Posterior vena cava (tissue), 2 donors: ENCODE results near the gene VPS45. TPM values are rescaled to one million over a fixed set of nuclear protein-coding genes. Genes with fewer than 3 reads are reported as not detected.
"Not testable (repeated sequence)": the region's sequence is repeated elsewhere in the genome, so short reads cannot be mapped to it uniquely, and the experiment has no call there.

Experiments
- DNase-seq: peaks from one replicate; pipeline ENCODE4 v3.0.0-alpha.2; 2020; ENCODE audit warnings: low spot score
- intact Hi-C, 2 donors: fragments of 100-400 bp; cut with DNase I; formaldehyde crosslinking; loops; one replicate each; pipeline versions ENCODE4 v1.14.1 to v1.14.2; 2022 to 2023
- total RNA-seq, 2 donors: library from RNA; stranded (reverse); fragmentation: NEBNext Ultra II Directional; extraction: Animal tissue kit (Norgen Biotek cat#: 25700); gene quantifications; one replicate each; pipeline ENCODE4 v1.2.1, GENCODE V29; 2021
- donor health status: DM: yes; HTN: yes; CAD: no.
- donor health status: DM: yes; HTN: yes; CAD: no.

VPS45 gene
- total RNA-seq, 2 donors from 2014 or later, result 42.1 to 44.1 TPM

DNA sequence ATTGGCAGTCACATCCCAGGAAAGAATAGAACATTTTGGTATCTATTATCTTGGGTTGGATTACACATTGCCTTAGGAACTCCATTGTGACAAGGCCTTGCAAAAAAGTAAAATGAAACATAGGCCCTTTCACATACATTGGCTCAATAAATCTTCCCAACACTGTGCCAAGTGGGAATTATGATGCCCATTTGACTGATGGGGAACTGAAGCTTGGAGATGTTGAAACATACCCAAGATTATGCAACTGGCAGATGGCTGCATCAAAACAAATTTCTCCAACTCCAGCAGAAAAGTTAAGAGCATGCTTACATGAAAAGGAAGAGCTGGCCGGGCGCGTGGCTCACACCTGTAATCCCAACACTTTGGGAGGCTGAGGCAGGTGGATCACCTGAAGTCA, 109.0 kb downstream of the VPS45 start:
- no peak for DNase-seq
- intact Hi-C loops, result loop anchor here in 1 of 2 donors (5.0 kb wide), 1 partner anchor 94 kb away; no protein-coding TSS in a partner anchor

DNA sequence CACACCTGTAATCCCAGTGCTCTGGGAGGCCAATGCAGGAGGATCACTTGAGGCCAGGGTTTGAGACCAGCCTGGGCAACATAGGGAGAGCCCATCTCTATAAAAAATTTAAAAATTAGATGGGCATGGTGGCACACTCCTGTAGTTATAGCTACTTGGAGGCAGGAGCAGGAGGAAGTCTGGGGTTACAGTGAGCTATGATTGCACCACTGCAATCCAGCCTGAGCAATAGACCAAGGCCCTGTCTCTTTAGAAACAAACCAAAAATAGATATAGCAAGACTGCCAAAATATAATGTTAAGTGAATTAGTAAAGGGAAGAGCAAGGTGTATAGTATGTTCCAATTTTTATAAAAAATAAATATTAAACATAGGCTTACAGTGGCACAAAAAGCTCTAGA, 111.0 kb downstream of the VPS45 start:
- intact Hi-C loops, result loop anchor here in 1 of 2 donors (5.0 kb wide), 1 partner anchor 96 kb away; no protein-coding TSS in a partner anchor
- no peak for DNase-seq

DNA sequence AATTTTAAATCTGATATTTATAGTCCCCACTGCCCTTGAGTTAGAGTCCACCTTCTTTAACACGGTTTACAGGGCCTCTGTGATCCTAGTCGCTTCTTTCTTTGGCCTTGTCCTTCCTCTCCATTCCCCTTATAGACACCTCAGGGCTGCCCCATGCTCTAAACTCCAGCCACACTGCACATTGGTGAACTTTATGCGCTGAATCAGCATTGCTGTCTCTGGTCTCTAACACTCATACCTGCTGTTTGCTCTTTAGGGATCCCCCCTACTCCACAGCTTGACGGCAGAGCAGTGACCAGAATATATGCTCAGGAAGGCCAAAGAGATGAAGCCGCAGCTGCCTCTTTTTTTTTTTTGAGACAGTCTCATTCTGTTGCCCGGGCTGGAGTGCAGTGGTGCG, 112.3 kb downstream of the VPS45 start:
- no peak for DNase-seq
- intact Hi-C loops, result loop anchor here in 1 of 2 donors (5.0 kb wide), 1 partner anchor 98 kb away; no protein-coding TSS in a partner anchor

DNA sequence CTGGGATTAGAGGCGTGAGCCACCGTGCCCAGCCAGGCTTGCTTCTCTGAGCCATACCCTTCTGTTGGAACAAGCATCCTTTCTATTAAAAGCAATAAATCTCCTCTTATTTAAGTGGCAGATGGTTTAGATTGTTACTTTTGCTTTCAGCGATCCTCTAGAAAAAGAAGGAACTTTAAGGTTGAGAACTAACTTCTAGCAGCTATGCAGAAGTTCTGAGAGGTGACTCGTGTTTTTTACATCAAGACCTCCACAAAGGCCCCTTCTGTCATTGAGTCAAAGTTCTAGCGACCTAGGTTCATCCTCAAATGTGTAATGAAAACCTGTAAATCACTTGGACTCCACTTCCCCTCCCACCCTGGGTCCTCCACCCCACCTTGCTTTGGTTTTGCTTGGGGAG, 112.9 kb downstream of the VPS45 start:
- no peak for DNase-seq
- intact Hi-C loops, result no loop called here

DNA sequence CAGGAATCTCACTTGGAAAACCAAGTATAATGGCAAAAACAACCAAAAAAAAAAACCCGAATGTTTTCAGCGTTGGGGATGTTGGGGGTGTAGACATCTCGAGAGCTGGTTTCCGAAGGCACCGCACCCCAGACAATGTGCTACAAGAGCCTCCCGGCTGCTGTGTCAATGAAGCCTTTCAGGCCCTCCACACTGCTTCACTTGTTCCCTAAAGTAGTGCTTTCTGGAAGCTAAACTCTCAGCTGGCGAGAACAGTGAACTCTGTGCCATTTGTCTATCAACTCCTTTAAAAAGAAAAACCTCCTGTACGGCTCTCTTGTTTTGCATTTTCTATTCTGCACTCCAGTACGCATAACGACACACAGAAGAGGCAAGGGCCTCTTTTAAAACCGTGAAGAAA, 114.7 kb downstream of the VPS45 start:
- intact Hi-C loops, result no loop called here
- DNase-seq, result no peak

DNA sequence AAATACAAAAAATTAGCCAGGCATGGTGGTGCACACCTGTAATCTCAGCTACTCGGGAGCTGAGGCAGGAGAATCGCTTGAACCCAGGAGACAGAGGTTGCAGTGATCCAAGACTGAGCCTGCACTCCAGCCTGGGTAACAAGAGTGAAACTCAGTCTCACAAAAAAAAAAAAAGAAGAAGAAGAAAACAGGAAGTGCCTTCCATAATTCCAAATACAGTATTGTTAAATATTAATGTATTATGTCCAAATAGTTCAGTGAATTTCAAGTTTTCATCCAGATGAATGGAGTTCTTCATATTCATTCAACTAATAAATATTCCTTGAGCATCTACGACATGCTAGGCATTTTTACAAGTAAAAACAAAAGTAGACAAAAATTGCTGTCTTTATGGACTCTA, 115.5 kb downstream of the VPS45 start:
- intact Hi-C loops, result no loop called here
- DNase-seq, result no peak

DNA sequence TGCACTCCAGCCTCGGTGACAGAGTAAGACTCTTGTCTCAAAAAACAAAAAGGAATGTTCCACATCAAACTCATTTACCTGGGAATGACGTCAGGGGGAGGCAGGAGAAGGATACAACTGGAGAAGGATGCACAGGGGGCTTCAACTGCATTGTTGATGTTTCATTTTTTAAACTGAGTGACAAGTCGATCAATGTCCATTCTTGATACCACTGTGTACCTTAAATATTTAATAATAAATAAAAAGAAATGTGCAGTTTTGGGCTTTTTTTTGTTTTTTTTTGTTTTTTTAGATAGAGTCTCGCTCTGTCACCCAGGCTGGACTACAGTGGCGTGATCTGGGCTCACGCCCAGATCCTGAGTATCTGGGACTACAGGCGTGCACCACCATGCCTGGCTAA, 117.9 kb downstream of the VPS45 start:
- DNase-seq, result no peak
- intact Hi-C loops, result loop anchor here in 1 of 2 donors (5.0 kb wide), 1 partner anchor 223 kb away; no protein-coding TSS in a partner anchor

DNA sequence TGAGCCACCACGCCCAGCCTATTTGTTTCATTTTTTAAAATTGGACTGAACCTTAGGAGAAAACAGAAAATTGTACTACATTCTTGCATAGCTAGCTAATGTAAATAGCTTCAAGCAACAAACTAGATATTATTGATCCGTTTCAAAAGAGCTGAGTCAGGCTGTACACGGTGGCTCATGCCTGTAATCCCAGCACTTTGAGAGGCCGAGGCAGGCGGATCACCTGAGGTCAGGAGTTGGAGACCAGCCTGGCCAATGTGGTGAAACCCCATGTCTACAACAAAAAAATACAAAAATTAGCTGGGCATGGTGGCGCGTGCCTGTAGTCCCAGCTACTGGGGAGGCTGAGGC, 118.8 kb downstream of the VPS45 start:
- not testable (repeated sequence) for DNase-seq
- intact Hi-C loops, result loop anchor here in 1 of 2 donors (5.0 kb wide), 1 partner anchor 224 kb away; no protein-coding TSS in a partner anchor

DNA sequence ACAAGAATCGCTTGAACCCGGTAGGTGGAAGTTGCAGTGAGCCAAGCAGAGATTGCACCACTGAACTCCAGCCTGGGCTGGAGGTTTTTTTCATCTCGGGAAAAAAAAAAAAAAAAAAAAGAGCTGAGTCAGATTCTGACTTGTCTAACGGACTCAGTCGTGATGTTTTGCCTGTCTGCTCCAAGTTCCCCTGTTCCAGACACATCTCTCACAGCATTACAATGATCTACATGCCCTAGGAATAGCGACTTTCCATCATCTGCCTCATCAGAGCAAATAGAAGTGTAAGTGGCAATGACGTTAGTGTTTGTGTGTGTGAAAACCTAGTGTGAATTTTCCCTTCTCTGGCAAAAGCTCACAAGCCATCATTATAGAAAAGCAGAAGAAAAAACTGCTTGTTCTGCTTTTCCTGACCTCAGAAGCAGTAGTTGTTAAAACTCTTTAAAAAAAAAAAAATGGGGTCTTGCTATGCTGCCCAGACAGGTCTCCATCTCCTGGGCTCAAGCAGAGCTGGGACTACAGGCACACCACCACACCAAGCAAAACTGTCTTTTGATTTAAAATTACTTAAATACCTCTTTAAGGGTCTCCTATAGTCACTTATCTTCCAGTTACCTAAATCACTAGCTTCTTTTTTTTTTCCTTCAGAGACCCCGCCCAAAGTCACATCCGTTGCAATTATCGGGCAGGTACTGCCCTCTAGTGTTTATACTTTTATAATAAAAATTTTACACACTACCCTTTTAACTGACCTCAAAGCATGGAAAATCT, 119.4 kb downstream of the VPS45 start:
- intact Hi-C loops, result loop anchor here in 1 of 2 donors (5.0 kb wide), 1 partner anchor 225 kb away; no protein-coding TSS in a partner anchor
- no peak for DNase-seq

DNA sequence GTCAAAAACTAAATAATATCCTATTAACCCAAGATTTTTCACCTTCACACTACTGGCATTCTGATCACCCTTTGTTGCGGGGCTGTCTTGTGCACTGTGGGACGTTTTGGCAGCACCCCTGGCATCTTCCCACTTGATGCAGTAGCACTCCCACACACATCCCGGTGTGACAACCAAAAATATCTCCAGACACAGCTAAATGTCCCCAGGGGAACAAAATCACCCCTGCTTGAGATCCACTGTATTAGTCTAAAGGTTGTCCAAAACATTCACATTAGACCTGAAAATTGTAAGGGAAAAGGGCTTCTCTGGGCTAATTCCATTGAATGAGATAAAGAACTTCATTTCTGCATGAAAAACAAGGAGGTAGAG, 120.0 kb downstream of the VPS45 start:
- intact Hi-C loops, result loop anchor here in 1 of 2 donors (5.0 kb wide), 1 partner anchor 225 kb away; no protein-coding TSS in a partner anchor
- DNase-seq, result no peak

DNA sequence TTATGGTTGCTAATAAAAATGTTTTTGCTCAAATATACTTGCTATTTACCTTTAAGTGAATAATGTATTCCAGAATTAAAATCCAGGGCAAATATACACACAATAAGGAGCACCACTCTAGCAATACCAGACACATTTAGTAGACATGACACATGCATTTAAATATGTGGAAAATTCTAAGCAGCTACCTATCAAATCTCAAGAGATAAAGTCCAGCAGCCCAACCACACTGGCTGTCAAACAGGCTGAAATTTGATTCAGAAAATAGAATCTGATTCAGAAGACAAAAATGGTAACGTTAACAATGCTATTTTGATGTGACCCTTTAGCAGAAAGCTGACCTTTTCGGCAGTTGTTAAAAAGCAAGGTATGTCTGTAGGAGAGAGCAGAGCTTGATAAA, 124.4 kb downstream of the VPS45 start:
- DNase-seq, result no peak
- intact Hi-C loops, result no loop called here

DNA sequence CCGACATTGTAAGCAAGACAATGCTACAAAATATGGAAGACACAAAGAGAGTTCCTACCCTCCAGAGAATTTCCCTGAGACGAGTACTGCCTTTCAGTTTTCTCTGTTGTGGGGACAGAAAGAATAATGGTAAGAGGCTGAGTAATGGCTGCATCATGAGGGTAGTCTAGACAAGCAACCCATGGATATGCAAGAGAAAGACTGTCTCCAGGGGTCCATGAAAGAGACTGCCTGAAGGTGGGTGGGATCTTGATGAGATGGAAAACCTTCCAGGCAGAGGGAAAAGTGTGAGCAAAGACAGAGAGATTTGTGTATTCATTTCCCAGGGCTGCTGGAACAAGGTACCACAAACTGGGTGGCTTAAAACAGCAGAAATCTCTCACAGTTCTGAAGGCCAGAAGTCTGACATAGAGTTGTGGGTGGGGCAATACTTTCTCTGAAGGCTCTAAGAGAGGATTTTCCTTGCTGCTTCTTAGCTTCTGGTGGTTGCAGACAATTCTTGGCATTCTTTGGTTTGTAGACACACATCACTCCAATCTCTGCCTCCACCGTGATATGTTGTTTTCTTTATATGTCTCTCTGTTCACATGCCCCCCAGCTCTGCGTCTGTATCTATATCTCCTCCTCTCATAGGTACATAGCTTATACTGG, 126.9 kb downstream of the VPS45 start:
- no peak for DNase-seq
- intact Hi-C loops, result no loop called here

Other genes with a start within 250 kb of the VPS45 start
- 10 to 100 TPM; 10.7 to 11.4 TPM for gene BOLA1, start 168.2 kb upstream of the VPS45 start, total RNA-seq
- 1 to 10 TPM; 7.5 TPM for gene SV2A, start 149.9 kb upstream of the VPS45 start, total RNA-seq
- gene SF3B4, start 140.0 kb upstream of the VPS45 start, total RNA-seq, result 10 to 100 TPM; 37.2 to 38.0 TPM
- gene MTMR11, start 130.9 kb upstream of the VPS45 start, total RNA-seq, result 10 to 100 TPM; 18.4 to 23.7 TPM
- gene OTUD7B, start 57.0 kb upstream of the VPS45 start, total RNA-seq, result 10 to 100 TPM; 20.9 to 38.3 TPM
- 100 to 1,000 TPM in 1 of 2 donors, 10 to 100 TPM in 1; 55.6 to 103 TPM for gene PLEKHO1, start 82.1 kb downstream of the VPS45 start, total RNA-seq
- 10 to 100 TPM; 28.0 to 36.6 TPM for gene ANP32E, start 168.3 kb downstream of the VPS45 start, total RNA-seq
- not detected for gene CA14, start 190.0 kb downstream of the VPS45 start, total RNA-seq
- gene APH1A, start 201.2 kb downstream of the VPS45 start, total RNA-seq, result 10 to 100 TPM; 56.2 to 68.1 TPM
- gene C1orf54, start 205.0 kb downstream of the VPS45 start, total RNA-seq, result 10 to 100 TPM; 39.3 to 44.2 TPM
- gene CIART, start 214.8 kb downstream of the VPS45 start, total RNA-seq, result 1 to 10 TPM; 6.7 to 9.1 TPM
- 10 to 100 TPM; 40.6 to 49.4 TPM for gene MRPS21, start 226.1 kb downstream of the VPS45 start, total RNA-seq